D721Med (cell line): ENCODE measurements around the gene BEND4.

ENCODE experiments used
- DNase-seq: peaks from one replicate; pipeline ENCODE4 v3.0.0; 2011; ENCODE audit warnings: low spot score; ENCODE audit not compliant: insufficient read length
- FAIRE-seq: peaks from 2 replicates; lab custom pipeline; 2011; peaks lifted over from hg19 to GRCh38; lab: Jason Lieb, UNC
- TF ChIP-seq, protein P1 (sequence below): IDR thresholded peaks from 2 replicates; pipeline ENCODE4 v1.5.1; 2012; ENCODE audit warnings: mild to moderate bottlenecking, control low read depth; ENCODE audit not compliant: insufficient read depth; ENCODE audit errors: missing control alignments

Gene BEND4

DNA sequence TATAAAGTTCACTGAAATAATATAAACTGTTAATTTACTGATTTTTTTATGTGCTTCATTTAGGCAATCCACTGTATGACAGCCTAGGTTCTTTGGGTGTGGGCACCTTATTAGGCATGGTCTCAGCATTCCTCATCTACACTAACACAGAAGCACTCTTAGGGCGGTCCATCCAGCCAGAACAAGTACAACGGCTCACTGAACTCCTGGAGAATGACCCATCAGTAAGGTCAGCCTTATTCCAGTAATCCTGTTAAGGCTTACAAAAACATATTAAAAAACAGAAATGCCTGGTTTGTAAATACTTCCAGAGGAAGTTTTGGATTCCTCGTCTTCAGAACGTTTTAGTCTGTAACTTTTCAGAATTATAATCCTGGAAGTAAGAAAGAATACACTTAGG, 82.0 kb downstream of the BEND4 start:
- TF ChIP-seq, protein P1, sequence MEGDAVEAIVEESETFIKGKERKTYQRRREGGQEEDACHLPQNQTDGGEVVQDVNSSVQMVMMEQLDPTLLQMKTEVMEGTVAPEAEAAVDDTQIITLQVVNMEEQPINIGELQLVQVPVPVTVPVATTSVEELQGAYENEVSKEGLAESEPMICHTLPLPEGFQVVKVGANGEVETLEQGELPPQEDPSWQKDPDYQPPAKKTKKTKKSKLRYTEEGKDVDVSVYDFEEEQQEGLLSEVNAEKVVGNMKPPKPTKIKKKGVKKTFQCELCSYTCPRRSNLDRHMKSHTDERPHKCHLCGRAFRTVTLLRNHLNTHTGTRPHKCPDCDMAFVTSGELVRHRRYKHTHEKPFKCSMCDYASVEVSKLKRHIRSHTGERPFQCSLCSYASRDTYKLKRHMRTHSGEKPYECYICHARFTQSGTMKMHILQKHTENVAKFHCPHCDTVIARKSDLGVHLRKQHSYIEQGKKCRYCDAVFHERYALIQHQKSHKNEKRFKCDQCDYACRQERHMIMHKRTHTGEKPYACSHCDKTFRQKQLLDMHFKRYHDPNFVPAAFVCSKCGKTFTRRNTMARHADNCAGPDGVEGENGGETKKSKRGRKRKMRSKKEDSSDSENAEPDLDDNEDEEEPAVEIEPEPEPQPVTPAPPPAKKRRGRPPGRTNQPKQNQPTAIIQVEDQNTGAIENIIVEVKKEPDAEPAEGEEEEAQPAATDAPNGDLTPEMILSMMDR: no peak
- no peak for DNase-seq
- no peak for FAIRE-seq

DNA sequence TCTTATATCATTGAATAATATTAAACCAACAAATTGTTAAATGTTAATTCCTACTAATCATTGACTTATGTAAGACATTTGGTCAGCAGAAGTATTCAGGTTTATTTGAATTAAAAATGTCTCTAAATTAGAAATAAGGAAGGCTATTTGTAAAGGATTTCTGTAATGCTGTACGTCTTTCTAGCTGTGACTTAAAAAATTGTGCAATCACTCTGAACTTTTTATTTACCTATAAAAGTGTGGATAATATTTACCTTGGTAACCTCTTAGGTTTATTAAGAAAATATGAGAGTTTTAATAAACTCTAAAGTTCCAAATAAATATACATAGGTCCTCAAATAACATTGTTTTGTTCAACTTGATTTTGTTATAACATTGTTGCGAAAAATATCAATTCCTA, 85.2 kb downstream of the BEND4 start:
- no peak for DNase-seq
- TF ChIP-seq, protein P1: no peak
- FAIRE-seq: no peak

DNA sequence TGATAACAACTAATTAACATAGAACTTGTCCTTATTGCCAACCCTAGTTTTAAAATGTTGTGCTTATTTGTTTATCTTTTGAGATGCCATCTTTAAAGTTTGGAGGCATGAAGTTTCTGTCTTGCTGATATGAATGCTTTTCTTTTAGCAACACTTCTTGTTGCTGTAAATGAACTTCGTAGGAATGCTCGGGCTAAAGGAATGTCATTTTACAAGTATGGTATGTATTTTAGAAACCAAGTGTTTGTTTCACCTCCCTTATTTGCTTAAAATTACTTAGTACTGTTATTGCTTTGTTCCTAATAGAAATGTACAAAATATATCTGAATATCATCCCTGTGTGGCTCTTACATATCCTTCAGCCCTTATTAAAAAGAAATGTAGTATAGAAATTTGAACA, 86.1 kb downstream of the BEND4 start:
- DNase-seq (no peak), FAIRE-seq (no peak)
- TF ChIP-seq, protein P1: no peak
